A549 (cell line): ENCODE measurements around the gene G6PC2.

Source experiments
- RARB ChIP-seq: fragments of 250-450 bp; sonication (Bioruptor Pico); IDR thresholded peaks from 2 replicates; pipeline ENCODE4 v1.8.0; 2021; ENCODE audit warnings: mild to moderate bottlenecking, moderate library complexity
- TF ChIP-seq, protein P1 (sequence below): fragments of >200 bp; sonication (Bioruptor Twin); formaldehyde crosslinking; IDR thresholded peaks from 3 replicates; pipeline ENCODE4 v1.5.1; 2016

DNA sequence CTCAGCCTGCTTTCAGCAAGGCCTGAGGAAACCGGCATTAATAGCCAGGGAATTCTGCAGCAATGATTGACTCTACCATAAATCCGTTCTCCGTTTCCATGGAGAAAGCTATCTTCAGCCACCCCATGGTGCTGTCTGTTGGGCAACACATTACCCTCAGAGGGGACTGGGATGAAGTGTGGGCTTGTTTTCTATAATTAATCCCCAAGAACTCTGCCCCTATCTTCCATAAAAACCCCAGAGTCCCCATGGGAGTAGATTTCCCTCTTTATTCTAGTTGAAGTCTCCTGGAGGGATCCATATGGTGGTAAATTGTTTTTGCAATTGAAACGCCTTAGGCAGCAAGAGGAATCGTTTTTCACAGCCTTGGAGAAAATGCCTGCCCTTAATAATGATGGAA, 9.2 kb downstream of the G6PC2 start:
- TF ChIP-seq, protein P1, sequence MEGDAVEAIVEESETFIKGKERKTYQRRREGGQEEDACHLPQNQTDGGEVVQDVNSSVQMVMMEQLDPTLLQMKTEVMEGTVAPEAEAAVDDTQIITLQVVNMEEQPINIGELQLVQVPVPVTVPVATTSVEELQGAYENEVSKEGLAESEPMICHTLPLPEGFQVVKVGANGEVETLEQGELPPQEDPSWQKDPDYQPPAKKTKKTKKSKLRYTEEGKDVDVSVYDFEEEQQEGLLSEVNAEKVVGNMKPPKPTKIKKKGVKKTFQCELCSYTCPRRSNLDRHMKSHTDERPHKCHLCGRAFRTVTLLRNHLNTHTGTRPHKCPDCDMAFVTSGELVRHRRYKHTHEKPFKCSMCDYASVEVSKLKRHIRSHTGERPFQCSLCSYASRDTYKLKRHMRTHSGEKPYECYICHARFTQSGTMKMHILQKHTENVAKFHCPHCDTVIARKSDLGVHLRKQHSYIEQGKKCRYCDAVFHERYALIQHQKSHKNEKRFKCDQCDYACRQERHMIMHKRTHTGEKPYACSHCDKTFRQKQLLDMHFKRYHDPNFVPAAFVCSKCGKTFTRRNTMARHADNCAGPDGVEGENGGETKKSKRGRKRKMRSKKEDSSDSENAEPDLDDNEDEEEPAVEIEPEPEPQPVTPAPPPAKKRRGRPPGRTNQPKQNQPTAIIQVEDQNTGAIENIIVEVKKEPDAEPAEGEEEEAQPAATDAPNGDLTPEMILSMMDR, result no peak
- TF ChIP-seq RARB (CRISPR knock-in tag), result no peak
